Hepatocyte (in vitro differentiated cells): ENCODE measurements around the gene SELENOV.
A peak's percentile ranks its signal among the peaks of the same experiment; 100 is the strongest.

Experiments used
- EZH2 ChIP-seq: fragments of 200-600 bp; sonication (generic); IDR thresholded peaks from 2 replicates; pipeline ENCODE4 v1.6.1; 2016; ENCODE audit warnings: antibody characterized with exemption, mild to moderate bottlenecking, borderline replicate concordance
- EZH2phosphoT487 ChIP-seq: fragments of 200-600 bp; sonication (generic); IDR thresholded peaks from one replicate; pipeline ENCODE4 v1.6.1; 2018; ENCODE audit warnings: antibody characterized with exemption, mild to moderate bottlenecking, low read depth, moderate library complexity; ENCODE audit not compliant: unreplicated experiment, severe bottlenecking
- TF ChIP-seq, protein P1 (sequence below): fragments of 200-600 bp; sonication (generic); IDR thresholded peaks from 2 replicates; pipeline ENCODE4 v1.5.1; 2016; ENCODE audit warnings: antibody characterized with exemption, mild to moderate bottlenecking; ENCODE audit not compliant: poor library complexity

- TF ChIP-seq, protein P1, sequence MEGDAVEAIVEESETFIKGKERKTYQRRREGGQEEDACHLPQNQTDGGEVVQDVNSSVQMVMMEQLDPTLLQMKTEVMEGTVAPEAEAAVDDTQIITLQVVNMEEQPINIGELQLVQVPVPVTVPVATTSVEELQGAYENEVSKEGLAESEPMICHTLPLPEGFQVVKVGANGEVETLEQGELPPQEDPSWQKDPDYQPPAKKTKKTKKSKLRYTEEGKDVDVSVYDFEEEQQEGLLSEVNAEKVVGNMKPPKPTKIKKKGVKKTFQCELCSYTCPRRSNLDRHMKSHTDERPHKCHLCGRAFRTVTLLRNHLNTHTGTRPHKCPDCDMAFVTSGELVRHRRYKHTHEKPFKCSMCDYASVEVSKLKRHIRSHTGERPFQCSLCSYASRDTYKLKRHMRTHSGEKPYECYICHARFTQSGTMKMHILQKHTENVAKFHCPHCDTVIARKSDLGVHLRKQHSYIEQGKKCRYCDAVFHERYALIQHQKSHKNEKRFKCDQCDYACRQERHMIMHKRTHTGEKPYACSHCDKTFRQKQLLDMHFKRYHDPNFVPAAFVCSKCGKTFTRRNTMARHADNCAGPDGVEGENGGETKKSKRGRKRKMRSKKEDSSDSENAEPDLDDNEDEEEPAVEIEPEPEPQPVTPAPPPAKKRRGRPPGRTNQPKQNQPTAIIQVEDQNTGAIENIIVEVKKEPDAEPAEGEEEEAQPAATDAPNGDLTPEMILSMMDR = no peak
- no peak for TF ChIP-seq EZH2phosphoT487
- peak; percentile 61 for TF ChIP-seq EZH2
Observed at GRCh38 chr19:39498798-39499642, 15.9 kb upstream of the SELENOV start, which contains the start of gene DLL3.
